K562 (cell line): ENCODE data around the gene HES4. TPM values are rescaled to one million over a fixed set of nuclear protein-coding genes. Genes with fewer than 3 reads are reported as not detected.
A peak's percentile ranks its signal among the peaks of the same experiment; 100 is the strongest.

ENCODE experiments used
- ARID3B ChIP-seq: fragments of 250-450 bp; sonication (Bioruptor Pico); IDR thresholded peaks from 2 replicates; pipeline ENCODE4 v1.4.0; 2020; ENCODE audit warnings: borderline replicate concordance
- ATF1 ChIP-seq, 2 experiments: fragments of 450-650 bp in 1 of 2; IDR thresholded peaks; 2 replicates each; pipeline ENCODE4 v1.6.1; 2016; ENCODE audit warnings: missing compliant biosample characterization in 1 of 2, missing genetic modification characterization in 1 of 2
- ATF7 ChIP-seq: fragments of 450-650 bp; IDR thresholded peaks from 2 replicates; pipeline ENCODE4 v1.7.1; 2014; ENCODE audit warnings: mild to moderate bottlenecking, moderate library complexity
- BACH1 ChIP-seq: fragments of 200-800 bp; sonication (Bioruptor generic); IDR thresholded peaks from 2 replicates; pipeline ENCODE4 v1.6.1; 2016; ENCODE audit warnings: missing genetic modification characterization, missing compliant biosample characterization
- BRF1 ChIP-seq: IDR thresholded peaks from 3 replicates; pipeline ENCODE4 v1.6.1; 2011; ENCODE audit warnings: borderline replicate concordance, mild to moderate bottlenecking; ENCODE audit not compliant: insufficient read length; ENCODE audit errors: extremely low read depth
- MCM3 ChIP-seq: fragments of 450-650 bp; IDR thresholded peaks from 2 replicates; pipeline ENCODE4 v1.6.1; 2016
- NBN ChIP-seq: fragments of 450-650 bp; IDR thresholded peaks from 2 replicates; pipeline ENCODE4 v1.6.1; 2016; ENCODE audit warnings: low read depth, mild to moderate bottlenecking
- NFRKB ChIP-seq: fragments of 450-650 bp; IDR thresholded peaks from 2 replicates; pipeline ENCODE4 v1.6.1; 2016; ENCODE audit warnings: low read depth
- POLR2H ChIP-seq: IDR thresholded peaks from 2 replicates; pipeline ENCODE4 v1.6.1; 2016; ENCODE audit warnings: missing genetic modification characterization, low read depth, mild to moderate bottlenecking, control low read depth, missing compliant biosample characterization, moderate library complexity
- SRSF9 ChIP-seq: fragments of 200-400 bp; formaldehyde crosslinking; IDR thresholded peaks from 2 replicates; pipeline ENCODE4 v1.6.1; 2017; ENCODE audit warnings: low read depth, low read length, borderline replicate concordance
- TGIF2 ChIP-seq: sonication (generic); formaldehyde crosslinking; IDR thresholded peaks from 2 replicates; pipeline ENCODE4 v1.8.1; 2022; ENCODE audit warnings: mild to moderate bottlenecking, missing genetic modification reagents, moderate library complexity
- TRIM28 ChIP-seq: fragments of 450-650 bp; IDR thresholded peaks from 2 replicates; pipeline ENCODE4 v1.6.1; 2017
- ZBTB7A ChIP-seq: IDR thresholded peaks from 2 replicates; pipeline ENCODE4 v1.6.1; 2011; ENCODE audit warnings: low read depth, mild to moderate bottlenecking, low read length, moderate library complexity, borderline replicate concordance; ENCODE audit not compliant: control insufficient read depth
- ZC3H4 ChIP-seq: sonication (generic); formaldehyde crosslinking; IDR thresholded peaks from 2 replicates; pipeline ENCODE4 v1.9.0; 2021; ENCODE audit warnings: missing genetic modification reagents, borderline replicate concordance
- ZNF12 ChIP-seq: sonication (generic); formaldehyde crosslinking; IDR thresholded peaks from 2 replicates; pipeline ENCODE4 v1.4.0; 2020; ENCODE audit warnings: mild to moderate bottlenecking, missing genetic modification reagents
- ZNF23 ChIP-seq: fragments of 250-450 bp; sonication (Bioruptor Pico); IDR thresholded peaks from 2 replicates; pipeline ENCODE4 v1.4.0; 2020; ENCODE audit warnings: mild to moderate bottlenecking
- ZNF408 ChIP-seq: fragments of 250-450 bp; sonication (Bioruptor Pico); IDR thresholded peaks from 2 replicates; pipeline ENCODE4 v1.4.0; 2020; ENCODE audit warnings: low read depth, mild to moderate bottlenecking, moderate library complexity
- polyA plus RNA-seq, 8 experiments: library from polyadenylated mRNA; depleted of rRNA in 4 of 8; stranded (reverse) in 5 of 8; unstranded in 3 of 8; fragments of >200 nt; fragmentation: Nextera tagmentation in 2 of 8; fragmentation: Illumina TruSeq in 1 of 8; extraction: Ambion mirVana in 2 of 8; extraction: Trizol in 1 of 8; gene quantifications; 2 replicates each; pipeline versions ENCODE4 v1.2.1 to v1.2.3, GENCODE V29; 2011 to 2014; ENCODE audit warnings: inconsistent platforms in 1 of 8, missing spikeins in 1 of 8
- total RNA-seq, 7 experiments: library from RNA; depleted of rRNA in 6 of 7; stranded (reverse); fragments of >200 nt in 6 of 7; fragmentation: Illumina TruSeq in 2 of 7; extraction: Trizol in 2 of 7; gene quantifications; 2 replicates each; pipeline versions ENCODE4 v1.2.1 to v1.2.3, GENCODE V29; 2011 to 2021; ENCODE audit warnings: low replicate concordance in 1 of 7
- TF ChIP-seq, protein P1 (sequence below), 3 experiments: IDR thresholded peaks in 2 of 3; conservative IDR thresholded peaks in 1 of 3; 2 replicates each; pipeline ENCODE4 v1.5.1; 2011 to 2012; ENCODE audit warnings: low read length in 3 of 3, mild to moderate bottlenecking in 3 of 3, control low read depth in 2 of 3, improper control_type of control experiment in 1 of 3, inconsistent platforms in 1 of 3, low read depth in 1 of 3, mixed read lengths in 1 of 3, moderate library complexity in 1 of 3; ENCODE audit not compliant: insufficient read depth in 2 of 3
- TF ChIP-seq, protein P2 (sequence below), 3 experiments: fragments of 200-800 bp in 1 of 3; sonication (Bioruptor generic) in 1 of 3; sonication (generic) in 1 of 3; formaldehyde crosslinking in 1 of 3; IDR thresholded peaks; 2 replicates each; pipeline versions ENCODE4 v1.6.1 to v1.8.0; 2016 to 2022; ENCODE audit warnings: mild to moderate bottlenecking in 2 of 3, missing compliant biosample characterization in 2 of 3, missing genetic modification characterization in 2 of 3, missing genetic modification reagents in 1 of 3
- TF ChIP-seq, protein P3 (sequence below): fragments of 250-450 bp; sonication (Bioruptor Pico); IDR thresholded peaks from 2 replicates; pipeline ENCODE4 v1.5.1; 2021; ENCODE audit warnings: mild to moderate bottlenecking
- TF ChIP-seq, protein P4 (sequence below): fragments of 450-650 bp; formaldehyde crosslinking; IDR thresholded peaks from 2 replicates; pipeline ENCODE4 v1.4.0; 2022; ENCODE audit warnings: mild to moderate bottlenecking, moderate library complexity

HES4 gene
- total and polyA plus RNA-seq, 9 of the 15 experiments (the other 6 are each of a cell fraction or from before 2014, with no cell fraction given), result 0.21 to 43.7 (median 5.3) TPM; not detected in 2

DNA sequence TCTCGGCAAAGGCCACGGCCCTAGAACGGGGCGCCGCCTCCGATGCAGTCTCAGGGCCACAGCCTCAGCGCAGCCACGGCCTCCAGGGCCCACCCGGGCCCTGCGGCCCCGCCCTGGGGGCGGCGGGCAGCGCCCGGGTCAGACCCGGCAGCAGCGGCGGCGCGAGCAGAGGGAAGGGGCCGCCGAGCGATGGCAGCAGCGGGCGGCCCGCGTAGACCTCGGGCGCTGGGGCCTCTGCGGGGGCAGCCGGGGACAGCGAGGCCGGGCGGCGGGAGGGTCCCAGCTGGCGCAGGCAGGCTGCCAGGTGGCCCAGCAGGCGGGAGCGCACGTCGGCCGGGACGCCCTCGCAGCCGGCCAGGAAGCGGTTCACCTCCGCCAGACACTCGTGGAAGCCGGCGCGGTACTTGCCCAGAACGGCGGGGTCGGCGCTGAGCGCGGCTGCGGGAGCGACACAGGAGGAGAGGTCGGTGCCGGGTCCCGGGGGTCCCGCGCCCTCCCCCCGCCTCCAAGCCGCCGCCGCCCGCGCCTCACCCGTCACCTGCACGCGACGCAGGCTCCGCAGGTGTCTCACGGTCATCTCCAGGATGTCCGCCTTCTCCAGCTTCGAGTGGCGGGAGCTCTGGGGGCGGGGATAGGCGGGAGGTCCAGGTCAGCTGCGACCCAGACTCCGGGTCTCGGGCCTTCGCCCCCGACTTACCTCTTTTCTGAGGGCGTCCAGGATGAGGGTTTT, 737 bp downstream of the HES4 start (continued):
- TF ChIP-seq SRSF9, result no peak
- no peak; the same call in 1 of the 2 replicates for TF ChIP-seq ZNF12
- TF ChIP-seq ZNF23 (CRISPR knock-in tag), result no peak
- no peak for TF ChIP-seq ARID3B (CRISPR knock-in tag)
- TF ChIP-seq, protein P1, sequence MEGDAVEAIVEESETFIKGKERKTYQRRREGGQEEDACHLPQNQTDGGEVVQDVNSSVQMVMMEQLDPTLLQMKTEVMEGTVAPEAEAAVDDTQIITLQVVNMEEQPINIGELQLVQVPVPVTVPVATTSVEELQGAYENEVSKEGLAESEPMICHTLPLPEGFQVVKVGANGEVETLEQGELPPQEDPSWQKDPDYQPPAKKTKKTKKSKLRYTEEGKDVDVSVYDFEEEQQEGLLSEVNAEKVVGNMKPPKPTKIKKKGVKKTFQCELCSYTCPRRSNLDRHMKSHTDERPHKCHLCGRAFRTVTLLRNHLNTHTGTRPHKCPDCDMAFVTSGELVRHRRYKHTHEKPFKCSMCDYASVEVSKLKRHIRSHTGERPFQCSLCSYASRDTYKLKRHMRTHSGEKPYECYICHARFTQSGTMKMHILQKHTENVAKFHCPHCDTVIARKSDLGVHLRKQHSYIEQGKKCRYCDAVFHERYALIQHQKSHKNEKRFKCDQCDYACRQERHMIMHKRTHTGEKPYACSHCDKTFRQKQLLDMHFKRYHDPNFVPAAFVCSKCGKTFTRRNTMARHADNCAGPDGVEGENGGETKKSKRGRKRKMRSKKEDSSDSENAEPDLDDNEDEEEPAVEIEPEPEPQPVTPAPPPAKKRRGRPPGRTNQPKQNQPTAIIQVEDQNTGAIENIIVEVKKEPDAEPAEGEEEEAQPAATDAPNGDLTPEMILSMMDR (IDR thresholded peaks at IDR 0.05 in 2 of 3, conservative IDR thresholded peaks at IDR 0.05 in 1 of 3; ENCODE audit: insufficient read depth in 2 of 3, low read depth in 1 of 3, low read length in 3 of 3), result peak in 2 of 3 experiments; percentile 25 to 50; a peak in 3 of 6 replicates
- no peak for TF ChIP-seq BACH1 (tag)
- TF ChIP-seq, protein P2, sequence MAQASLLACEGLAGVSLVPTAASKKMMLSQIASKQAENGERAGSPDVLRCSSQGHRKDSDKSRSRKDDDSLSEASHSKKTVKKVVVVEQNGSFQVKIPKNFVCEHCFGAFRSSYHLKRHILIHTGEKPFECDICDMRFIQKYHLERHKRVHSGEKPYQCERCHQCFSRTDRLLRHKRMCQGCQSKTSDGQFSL (CRISPR knock-in tag; IDR thresholded peaks at IDR 0.05), result no peak
- TF ChIP-seq, protein P2 (tag; IDR thresholded peaks at IDR 0.05), result no peak
- no peak for TF ChIP-seq MCM3
- TF ChIP-seq ATF1 (CRISPR knock-in tag; IDR thresholded peaks at IDR 0.05), result no peak
- no peak; the same call in none of the 2 replicates for TF ChIP-seq ATF1 (tag; IDR thresholded peaks at IDR 0.05)
- no peak for TF ChIP-seq NBN
- no peak for TF ChIP-seq TGIF2
- TF ChIP-seq NFRKB, result no peak
- TF ChIP-seq BRF1, result no peak
- TF ChIP-seq, protein P3, sequence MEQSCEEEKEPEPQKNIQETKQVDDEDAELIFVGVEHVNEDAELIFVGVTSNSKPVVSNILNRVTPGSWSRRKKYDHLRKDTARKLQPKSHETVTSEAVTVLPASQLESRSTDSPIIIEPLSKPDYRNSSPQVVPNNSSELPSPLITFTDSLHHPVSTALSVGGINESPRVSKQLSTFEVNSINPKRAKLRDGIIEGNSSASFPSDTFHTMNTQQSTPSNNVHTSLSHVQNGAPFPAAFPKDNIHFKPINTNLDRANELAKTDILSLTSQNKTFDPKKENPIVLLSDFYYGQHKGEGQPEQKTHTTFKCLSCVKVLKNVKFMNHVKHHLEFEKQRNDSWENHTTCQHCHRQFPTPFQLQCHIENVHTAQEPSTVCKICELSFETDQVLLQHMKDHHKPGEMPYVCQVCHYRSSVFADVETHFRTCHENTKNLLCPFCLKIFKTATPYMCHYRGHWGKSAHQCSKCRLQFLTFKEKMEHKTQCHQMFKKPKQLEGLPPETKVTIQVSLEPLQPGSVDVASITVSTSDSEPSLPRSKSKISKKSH (CRISPR knock-in tag), result no peak
- TF ChIP-seq ATF7, result 0 out of 2 replicates have a peak, but pooled peaks have one; percentile 33
- TF ChIP-seq ZNF408, result no peak
- TF ChIP-seq POLR2H, result no peak
- TF ChIP-seq ZBTB7A, result no peak; the same call in none of the 2 replicates
- no peak for TF ChIP-seq ZC3H4 (CRISPR knock-in tag)
- TF ChIP-seq TRIM28, result no peak
- TF ChIP-seq, protein P4, sequence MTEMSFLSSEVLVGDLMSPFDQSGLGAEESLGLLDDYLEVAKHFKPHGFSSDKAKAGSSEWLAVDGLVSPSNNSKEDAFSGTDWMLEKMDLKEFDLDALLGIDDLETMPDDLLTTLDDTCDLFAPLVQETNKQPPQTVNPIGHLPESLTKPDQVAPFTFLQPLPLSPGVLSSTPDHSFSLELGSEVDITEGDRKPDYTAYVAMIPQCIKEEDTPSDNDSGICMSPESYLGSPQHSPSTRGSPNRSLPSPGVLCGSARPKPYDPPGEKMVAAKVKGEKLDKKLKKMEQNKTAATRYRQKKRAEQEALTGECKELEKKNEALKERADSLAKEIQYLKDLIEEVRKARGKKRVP (CRISPR knock-in tag), result no peak
